Muscle of arm (tissue), 12 donors: ENCODE data around the gene MED27. TPM values are rescaled to one million over a fixed set of nuclear protein-coding genes. Genes with fewer than 3 reads are reported as not detected.
"Not testable (repeated sequence)": the region's sequence is repeated elsewhere in the genome, so short reads cannot be mapped to it uniquely, and the experiment has no call there.

ENCODE experiments used
- DNase-seq: peaks from one replicate; pipeline ENCODE4 v3.0.0-alpha.2; 2013
- polyA plus RNA-seq, 12 donors: library from polyadenylated mRNA; unstranded; fragments of 120-200 nt; gene quantifications; one replicate each; pipeline ENCODE4 v1.2.1, GENCODE V29; 2013; ENCODE audit not compliant: insufficient read length in 12 of 12

The MED27 gene
- polyA plus RNA-seq, 12 donors, result 7.8 to 14.9 (median 11.6) TPM; not detected in 1

DNA sequence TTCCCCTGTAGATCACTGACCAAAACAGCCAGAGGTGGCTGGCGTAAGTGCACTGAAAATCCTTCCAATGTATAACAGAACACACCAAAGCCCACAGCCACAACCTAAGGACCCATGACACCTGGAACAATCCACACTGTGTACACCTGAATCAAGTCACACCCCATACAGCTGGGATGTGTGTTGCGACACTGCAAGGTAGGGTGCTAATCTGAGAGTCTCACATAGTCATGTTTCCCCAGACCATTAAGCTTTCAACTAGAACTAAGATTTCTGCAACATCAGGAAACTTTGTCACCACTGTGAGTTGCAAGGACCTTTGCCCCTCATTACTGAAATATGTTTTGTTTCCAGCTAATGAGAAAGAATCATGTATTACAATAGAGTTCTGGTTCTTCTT is 59.4 kb downstream of the MED27 start:
- DNase-seq, result no peak

GRCh38 chr9:132019702-132020101 is 60.0 kb downstream of the MED27 start:
- no peak for DNase-seq

- DNase-seq, result no peak
Measured at GRCh38 chr9:132018957-132019405, 60.7 kb downstream of the MED27 start.

- DNase-seq, result peak; percentile 25
Measured at GRCh38 chr9:132016456-132016855, 63.2 kb downstream of the MED27 start.

DNA sequence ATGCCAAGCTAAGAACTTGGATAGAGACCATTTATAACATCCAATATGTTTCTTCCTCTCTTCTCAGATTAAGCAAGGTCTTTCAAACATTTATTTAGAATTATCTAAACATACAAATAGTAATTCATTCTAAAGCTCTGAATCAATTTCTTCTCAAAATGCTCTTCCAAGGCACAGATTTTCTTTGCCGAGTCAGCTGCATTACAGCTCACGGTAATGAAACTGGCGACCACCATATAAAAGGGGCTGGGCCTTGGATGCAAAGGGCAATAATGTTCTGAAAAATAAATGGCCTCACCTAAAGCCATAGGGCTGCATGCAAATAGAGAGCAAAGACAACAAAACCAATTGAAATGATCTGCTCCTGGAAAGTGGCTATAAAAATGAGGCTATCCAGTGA is 63.8 kb downstream of the MED27 start:
- DNase-seq, result no peak

- DNase-seq, result no peak
Measured at GRCh38 chr9:132014218-132014805, 65.4 kb downstream of the MED27 start.

GRCh38 chr9:132012704-132013357 is 66.8 kb downstream of the MED27 start:
- DNase-seq, result no peak

- no peak for DNase-seq
Measured at GRCh38 chr9:132011896-132012295, 67.8 kb downstream of the MED27 start.

- no peak for DNase-seq
Measured at GRCh38 chr9:132011309-132011708, 68.4 kb downstream of the MED27 start.

DNA sequence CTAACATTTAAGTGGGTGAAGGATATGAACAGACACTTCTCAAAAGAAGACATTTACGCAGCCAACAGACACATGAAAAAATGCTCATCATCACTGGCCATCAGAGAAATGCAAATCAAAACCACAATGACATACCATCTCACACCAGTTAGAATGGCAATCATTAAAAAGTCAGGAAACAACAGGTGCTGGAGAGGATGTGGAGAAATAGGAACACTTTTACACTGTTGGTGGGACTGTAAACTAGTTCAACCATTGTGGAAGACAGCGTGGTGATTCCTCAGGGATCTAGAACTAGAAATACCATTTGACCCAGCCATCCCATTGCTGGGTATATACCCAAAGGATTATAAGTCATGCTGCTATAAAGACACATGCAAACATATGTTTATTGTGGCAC is 69.5 kb downstream of the MED27 start:
- not testable (repeated sequence) for DNase-seq

- DNase-seq, result no peak
Measured at GRCh38 chr9:132008855-132009812, 70.5 kb downstream of the MED27 start.

- DNase-seq, result no peak
Measured at GRCh38 chr9:132008184-132008803, 71.4 kb downstream of the MED27 start.

DNA sequence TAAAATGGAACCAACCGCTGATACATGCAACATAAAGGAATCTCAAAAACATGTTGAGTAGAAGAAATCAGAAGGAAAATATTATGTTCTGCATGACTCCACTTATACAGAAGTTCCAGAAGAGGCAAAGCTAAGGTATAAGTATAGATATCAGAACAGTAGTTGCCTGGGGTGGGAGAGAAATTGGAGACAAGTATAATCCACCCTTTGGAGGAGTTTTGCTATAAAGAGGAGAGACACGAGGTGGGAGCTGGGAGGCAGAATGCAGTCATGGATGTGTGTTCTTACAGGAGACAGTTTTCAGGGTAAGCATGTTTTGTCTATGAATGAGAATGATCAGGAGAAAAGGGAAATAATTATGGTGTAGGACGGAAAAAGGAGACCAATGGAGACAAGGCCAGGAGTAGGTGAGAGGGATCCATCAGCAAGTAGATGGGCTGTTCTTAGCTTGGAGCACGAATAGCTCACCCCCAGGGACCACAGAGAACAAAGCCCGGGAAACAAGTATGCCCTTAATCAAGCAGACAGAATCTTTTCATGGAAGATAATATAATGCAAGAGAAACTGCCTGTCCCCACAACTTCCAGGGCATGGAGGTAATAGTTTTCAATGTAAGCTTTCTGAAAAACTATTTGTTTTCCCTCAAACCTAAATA is 72.2 kb downstream of the MED27 start:
- no peak for DNase-seq

DNA sequence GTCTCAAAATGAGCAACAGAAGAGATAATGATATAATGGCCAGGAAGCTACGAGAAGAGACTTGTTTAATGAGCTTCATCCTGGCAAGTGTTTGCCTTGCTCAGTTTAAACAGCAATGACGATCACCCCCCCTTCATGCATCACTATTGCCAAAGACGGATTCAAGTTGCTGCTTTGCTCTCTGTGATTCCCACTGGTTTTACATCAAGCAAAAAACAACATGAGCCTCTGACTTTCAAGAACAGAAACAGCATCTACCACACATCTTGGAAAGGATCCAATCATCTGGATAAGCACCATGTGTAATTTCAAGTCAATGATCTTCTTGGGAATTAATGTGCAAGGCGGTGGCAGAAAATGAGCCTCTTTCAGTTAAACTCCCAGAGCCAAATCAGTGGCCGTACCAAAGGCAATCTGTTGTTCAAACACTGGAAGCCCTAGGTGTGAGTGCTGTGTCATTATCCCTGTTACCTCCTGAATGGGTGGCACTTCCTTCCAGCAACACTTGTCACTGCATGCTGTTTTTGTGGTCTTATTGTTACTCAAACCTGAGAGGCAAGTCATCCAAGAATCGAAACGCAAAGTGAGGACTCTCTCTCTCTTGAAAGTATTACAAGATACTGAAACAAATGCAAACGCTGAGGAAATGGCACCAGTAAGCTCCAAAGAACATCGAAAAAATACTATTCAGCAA is 72.8 kb downstream of the MED27 start:
- DNase-seq, result peak; percentile 29

DNA sequence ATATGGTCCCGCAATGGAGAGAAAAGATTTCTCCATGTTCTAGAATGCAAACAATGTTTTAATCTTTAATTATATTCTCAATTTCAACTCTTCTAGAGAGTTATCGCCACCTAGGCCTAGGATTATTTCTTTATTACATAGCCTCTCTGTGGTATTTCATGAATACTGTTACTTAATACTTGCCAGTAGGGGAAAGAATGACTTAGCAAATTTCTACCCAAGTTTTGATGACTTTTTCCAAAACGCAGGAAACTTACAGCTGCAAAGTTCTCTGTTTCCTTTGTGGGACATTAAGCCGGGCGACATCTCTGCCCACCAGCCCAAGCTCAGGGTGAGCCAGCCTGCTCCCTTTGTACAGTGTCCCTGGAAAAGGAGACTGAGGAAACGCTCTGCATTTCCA is 73.8 kb downstream of the MED27 start:
- DNase-seq, result peak; percentile 21

DNA sequence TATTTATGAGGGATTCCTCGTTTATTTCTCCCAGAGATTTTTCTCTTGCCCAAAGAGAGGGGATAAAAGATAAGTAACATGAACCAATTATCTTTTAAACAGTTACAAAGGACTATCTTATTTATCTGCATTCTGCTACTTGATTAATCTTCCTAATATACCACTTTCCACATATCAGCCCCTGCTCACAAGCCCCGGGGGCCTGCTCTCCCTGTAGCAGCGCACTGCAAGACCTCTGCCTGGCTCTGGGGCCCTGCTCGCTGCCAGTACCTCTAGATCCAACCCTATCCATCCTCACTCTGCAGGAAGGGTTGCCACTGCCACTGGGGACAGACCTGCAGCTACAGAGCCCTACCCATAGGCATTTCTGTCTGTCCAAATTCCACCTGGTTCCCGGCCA is 75.3 kb downstream of the MED27 start:
- no peak for DNase-seq

GRCh38 chr9:132003896-132004295 is 75.8 kb downstream of the MED27 start:
- DNase-seq, result no peak

- DNase-seq, result no peak
Measured at GRCh38 chr9:132003319-132003704, 76.4 kb downstream of the MED27 start.

DNA sequence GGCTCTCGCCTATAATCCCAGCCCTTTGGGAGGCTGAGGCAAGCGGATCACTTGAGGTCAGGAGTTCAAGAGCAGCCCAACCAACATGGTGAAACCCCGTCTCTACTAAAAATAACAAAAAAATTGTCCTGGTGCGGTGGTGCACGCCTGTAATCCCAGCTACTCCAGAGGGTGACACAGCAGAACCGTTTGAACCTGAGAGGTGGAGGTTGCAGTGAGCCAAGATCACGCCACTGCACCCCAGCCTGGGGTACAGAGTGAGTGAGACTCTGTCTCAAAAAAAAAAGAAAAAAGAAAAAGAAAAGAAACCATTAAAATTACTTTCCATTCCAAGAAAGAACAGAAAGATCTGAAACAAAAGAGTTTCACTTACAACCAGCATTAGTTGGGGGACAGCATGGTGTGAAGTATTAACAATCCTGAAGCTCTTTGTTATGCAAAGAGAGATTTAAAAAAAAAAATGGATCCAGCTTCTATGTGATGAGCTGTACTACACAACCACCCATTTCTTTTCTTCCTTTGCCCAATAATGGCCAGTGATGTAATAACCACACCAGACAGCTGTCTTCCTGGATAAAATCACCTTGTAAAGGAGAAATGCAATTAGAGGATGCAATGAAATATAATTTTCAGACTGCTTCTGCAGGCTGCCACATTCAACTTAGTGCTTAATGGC is 76.9 kb downstream of the MED27 start:
- no peak for DNase-seq

DNA sequence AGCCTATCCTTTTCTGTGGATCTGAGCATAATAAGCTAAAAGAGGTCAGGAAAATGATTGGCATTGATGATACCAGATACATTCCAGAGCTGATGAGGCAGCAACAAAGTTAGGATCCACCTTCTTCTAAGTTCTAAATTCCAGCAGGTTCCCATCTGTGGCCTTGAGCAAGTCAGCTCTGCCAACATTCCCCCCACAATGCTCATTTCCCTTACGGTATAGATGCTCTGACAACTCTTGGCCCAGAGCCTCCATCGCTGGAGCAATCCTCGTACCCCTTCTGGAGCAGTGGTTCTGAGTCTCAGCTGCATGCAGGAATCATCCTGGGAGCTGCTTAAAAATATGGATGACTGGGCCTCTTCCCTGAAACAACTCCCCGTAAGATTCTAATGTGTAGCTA is 78.1 kb downstream of the MED27 start:
- no peak for DNase-seq
